ENCODE measurements around the gene BMP4.

- TF ChIP-seq POLR2A (IDR thresholded peaks at IDR 0.05; ENCODE audit: low read depth, low read length), result no peak
- no peak for TF ChIP-seq POLR2AphosphoS5 (IDR thresholded peaks at IDR 0.05; ENCODE audit: low read depth, low read length)
- TF ChIP-seq TAF1 (IDR thresholded peaks at IDR 0.05; ENCODE audit: borderline replicate concordance, low read depth, low read length), result no peak
These were observed 9.0 kb downstream of the BMP4 start for GRCh38 chr14:53947452-53948204.

Data from GM12892 (cell line).